GM18498 (cell line): ENCODE measurements around the gene GJA8.
"Not testable (repeated sequence)": the region's sequence is repeated elsewhere in the genome, so short reads cannot be mapped to it uniquely, and the experiment has no call there.

Source experiments
- ATAC-seq: cut with Tn5 transposase; IDR thresholded peaks from one replicate; pipeline ENCODE4 v1.9.1; 2021; ENCODE audit warnings: mild to moderate bottlenecking, moderate library complexity; ENCODE audit not compliant: unreplicated experiment

The GJA8 gene

GRCh38 chr1:147902253-147902845 is at the start of gene GJA8:
Gene GJA8 (plus strand): TSS chr1:147902795. CDS start chr1:147907956, 5,161 bp downstream.
- ATAC-seq: no peak

DNA sequence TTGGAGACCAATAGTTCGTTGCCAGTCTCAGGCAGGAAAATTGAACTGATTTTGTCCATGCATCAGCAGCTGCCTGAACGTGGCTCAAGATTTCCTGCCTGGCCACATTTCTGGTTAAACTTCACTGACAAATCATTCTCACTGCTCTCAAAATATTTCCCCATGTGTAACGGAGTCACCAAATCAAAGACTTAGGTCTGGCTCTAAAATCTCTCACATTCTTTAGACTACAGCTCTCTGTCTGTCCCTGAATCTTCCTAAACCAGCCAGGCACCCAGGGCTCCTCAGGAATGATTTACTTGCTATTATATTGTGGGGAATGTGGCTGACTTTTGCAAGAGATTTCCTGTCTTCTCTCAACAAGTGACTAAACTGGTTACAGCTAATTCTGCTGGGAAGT is 49.2 kb upstream of the GJA8 start:
- ATAC-seq: no peak

- not testable (repeated sequence) for ATAC-seq
Measured at GRCh38 chr1:147854989-147855388, 47.6 kb upstream of the GJA8 start.

DNA sequence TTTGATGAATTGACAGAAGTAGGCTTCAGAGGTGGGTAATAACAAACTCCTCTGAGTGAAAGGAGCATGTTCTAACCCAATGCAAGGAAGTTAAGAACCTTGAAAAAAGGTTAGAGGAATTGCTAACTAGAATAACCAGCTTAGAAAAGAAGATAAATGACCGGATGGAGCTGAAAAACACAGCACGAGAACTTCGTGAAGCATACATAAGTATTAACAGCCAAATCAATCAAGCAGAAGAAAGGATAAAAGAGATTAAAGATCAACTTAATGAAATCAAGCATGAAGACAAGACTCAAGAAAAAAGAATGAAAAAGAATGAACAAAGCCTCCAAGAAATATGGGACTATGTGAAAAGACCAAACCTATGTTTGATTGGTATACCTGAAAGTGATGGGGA is 46.6 kb upstream of the GJA8 start:
- ATAC-seq: not testable (repeated sequence)

DNA sequence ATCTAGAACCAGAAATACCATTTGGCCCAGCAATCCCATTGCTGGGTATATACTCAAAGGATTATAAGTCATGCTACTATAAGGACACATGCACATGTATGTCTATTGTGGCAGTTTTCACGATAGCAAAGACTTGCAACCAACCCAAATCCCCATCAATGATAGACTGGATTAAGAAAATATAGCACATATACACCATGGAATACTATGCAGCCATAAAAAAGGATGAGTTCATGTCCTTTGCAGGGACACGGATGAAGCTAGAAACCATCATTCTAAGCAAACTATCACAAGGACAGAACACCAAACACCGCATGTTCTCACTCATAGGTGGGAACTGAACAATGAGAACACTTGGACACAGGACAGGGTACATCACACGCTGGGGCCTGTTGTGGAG is 35.4 kb upstream of the GJA8 start:
- not testable (repeated sequence) for ATAC-seq

- ATAC-seq: no peak
Measured at GRCh38 chr1:147878022-147878421, 24.6 kb upstream of the GJA8 start.

DNA sequence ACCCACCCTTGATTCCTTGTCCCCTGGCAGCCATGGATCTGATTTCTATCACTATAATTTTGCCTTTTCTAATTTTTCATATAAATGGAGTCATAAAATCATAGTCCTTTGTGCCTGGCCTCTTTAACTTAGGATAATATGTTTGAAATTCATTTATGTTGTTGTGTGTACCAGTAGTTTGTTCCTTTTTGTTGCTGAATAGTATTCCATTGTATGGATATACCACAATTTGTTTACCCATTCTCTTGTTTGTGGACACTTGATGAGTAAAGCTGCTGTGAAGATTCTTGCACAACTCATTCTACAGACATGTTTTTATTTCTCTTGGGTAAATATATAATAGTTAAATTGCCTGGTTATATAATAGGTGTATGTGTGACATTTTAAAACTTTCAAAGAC is 22.7 kb upstream of the GJA8 start:
- ATAC-seq: no peak

DNA sequence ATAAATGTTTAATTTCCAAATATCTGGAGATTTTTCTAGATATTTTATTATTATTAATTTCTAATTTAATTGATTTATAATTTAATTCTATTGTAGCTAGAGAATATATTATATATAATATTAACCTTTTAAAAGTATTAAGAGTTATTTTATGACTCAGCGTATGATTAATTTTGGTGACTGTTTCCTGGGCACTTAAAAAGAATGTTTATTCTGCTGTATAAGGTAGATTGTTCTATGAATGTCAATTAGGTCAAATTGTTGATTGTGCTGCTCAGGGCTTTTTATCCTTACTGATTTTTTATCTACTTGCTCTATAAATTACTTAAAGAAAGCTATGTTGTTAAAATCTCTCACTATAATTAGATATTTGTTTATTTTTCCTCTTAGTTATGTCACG is 20.1 kb upstream of the GJA8 start:
- ATAC-seq: no peak

DNA sequence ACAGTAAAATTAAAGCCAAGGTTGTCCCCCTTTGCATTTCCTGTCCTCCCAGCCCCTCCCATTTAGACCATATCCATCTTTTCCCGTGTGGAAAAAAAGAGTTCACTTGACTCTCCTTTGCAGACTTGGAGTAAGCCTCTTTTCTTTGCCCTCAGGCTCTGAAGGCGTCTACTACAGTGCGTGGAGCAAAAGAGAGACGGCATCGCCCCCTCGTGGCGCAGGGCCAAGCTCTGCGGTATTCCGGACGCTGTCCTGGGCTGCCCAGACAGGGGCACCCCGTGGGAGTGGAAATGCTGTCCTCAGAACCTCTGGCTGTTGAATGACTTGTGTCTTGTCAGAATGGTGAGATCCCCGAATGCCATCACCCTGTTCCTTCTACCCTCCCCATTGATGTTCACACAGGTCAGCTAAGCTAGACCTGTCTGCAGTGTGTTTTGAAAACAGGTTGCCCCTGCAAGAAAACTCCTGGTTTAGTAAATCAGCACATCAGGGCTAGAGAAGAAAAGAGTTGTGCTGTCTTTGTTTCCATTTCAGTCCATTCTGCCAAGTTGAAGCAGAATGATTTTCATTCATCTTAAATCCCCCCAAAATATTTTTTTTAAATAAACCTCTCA is 12.3 kb upstream of the GJA8 start:
- peak; percentile 82 for ATAC-seq

- no peak for ATAC-seq
Measured at GRCh38 chr1:147891088-147891487, 11.5 kb upstream of the GJA8 start.

DNA sequence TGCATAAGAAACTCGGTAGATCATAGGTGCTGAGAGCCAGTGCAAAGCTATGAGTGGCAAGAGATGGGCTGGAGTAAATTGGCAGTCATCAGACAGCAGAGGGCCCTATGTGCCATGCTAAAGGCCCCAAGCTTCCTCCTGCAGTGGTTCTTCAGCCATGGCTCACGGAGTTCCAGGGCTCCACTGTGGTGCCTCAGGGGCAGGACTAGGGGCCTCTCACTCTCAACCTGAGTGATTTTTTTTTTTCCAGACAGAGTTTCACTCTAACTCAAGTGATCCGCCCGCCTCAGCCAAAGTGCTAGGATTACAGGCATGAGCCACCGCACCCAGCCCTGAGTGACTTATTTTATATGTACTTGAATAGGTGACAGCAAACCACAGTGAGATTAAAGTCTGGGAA is 10.4 kb upstream of the GJA8 start:
- ATAC-seq: no peak

- no peak for ATAC-seq
Measured at GRCh38 chr1:147892731-147893214, 9.8 kb upstream of the GJA8 start.

DNA sequence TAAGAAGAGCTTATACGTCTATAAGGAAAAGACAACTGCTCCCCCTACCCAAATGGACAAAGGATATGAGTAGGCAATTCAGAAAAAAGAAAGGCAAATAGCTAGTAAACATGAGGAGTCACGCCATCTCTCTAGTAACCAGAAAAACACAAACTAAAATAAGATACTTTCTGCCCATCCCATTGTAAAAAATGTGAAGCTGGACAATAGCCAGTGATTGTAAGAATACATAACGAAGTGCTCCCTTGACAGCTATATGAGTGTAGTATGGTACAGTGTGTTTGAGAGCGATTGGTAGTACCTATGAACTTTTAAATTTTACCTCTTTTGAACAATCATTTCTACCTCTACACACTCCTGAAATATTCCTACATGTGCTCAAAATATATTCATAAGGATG is 7.5 kb upstream of the GJA8 start:
- ATAC-seq: no peak

GRCh38 chr1:147897029-147897752 is 5.4 kb upstream of the GJA8 start:
- ATAC-seq: no peak

- no peak for ATAC-seq
Measured at GRCh38 chr1:147897789-147898188, 4.8 kb upstream of the GJA8 start.

DNA sequence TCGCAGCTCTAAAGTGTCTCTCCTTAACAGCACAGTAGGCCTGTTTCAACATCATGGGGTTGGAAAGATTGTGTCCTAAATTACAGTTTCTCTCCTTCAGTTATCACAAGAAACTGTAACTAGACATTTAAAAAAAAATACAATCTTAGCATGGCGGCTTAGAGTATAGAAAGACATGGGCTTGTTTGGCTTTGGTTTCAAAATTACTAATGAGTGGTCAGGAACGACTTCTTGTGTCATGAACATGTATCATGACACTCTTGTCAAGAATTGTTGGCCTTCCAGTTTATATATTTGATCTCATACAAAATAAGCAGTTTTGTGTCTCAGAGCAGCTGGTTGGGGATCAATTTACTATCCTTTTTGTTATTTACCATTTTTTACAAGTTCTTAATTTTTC is 2.1 kb downstream of the GJA8 start:
- ATAC-seq: peak; percentile 44

DNA sequence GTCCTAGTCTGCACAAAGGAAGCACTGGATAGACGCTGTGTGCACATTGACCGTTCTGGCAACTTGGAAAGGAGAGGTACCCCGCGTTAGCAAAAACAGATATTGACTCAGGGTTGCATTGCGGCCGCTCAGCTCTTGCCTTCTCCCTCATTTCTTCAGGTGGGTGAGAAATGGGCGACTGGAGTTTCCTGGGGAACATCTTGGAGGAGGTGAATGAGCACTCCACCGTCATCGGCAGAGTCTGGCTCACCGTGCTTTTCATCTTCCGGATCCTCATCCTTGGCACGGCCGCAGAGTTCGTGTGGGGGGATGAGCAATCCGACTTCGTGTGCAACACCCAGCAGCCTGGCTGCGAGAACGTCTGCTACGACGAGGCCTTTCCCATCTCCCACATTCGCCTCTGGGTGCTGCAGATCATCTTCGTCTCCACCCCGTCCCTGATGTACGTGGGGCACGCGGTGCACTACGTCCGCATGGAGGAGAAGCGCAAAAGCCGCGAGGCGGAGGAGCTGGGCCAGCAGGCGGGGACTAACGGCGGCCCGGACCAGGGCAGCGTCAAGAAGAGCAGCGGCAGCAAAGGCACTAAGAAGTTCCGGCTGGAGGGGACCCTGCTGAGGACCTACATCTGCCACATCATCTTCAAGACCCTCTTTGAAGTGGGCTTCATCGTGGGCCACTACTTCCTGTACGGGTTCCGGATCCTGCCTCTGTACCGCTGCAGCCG is 5.4 kb downstream of the GJA8 start:
- no peak for ATAC-seq

DNA sequence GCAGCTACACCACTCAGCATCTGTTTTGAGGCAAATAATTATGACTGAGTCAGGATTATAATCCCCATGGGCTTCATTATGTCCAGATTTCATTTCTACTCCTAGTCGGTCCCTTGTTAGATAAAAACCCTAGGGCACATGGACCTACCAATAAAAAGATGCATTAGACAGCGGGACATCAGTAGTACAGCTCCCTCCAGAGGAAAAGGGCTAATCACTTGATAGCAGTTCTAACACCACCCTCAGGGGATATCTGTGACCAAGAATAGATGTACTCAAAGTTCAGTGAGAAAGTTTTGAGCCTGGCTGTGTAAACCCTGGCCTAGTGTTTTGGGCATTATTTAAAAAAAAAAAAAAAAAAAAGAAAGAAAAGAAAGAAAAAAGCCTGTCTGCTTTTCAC is 10.0 kb downstream of the GJA8 start:
- ATAC-seq: no peak

GRCh38 chr1:147913362-147913942 is 10.9 kb downstream of the GJA8 start:
- no peak for ATAC-seq

DNA sequence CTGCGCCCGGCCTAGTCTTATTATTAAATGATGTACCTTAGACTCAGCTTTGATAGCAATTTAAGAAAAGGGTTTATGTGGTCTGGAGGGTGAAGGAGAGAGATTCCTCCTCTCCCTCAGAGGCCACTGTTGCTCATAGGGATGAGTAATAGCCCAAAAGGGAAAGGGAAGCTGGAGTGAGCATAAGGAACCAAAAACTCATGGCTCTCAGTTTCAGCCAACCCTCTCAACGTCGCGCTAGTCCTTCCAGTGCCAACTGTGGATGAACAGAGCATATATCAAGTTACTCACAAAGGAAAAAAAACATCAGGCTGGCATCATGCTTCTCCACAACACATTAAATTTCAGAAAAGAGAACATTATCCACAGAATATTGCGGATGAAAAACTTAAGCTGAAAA is 17.3 kb downstream of the GJA8 start:
- no peak for ATAC-seq

DNA sequence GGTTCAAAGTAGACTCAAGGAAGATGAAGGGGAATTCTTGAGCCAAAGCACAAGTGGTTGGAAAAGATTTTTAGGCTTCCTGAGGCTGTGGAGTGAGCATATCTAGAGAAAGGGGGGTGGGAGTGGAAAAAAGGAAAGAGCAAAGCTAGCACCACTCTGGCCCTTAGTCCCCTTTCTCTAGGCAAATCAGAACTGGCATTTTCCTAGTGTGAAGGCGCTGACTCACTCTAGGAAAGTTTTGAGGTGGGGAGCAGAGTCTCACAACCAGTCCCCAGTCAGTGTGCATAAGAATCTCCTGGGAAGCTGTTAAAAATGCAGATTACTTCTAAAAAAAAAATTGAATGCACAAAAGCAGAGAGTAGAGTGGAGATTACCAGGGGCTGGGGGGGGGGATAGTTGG is 22.2 kb downstream of the GJA8 start:
- ATAC-seq: no peak
